ENCODE results near the gene LRIT1. TPM values are rescaled to one million over a fixed set of nuclear protein-coding genes. Genes with fewer than 3 reads are reported as not detected.

LRIT1 gene
- total and polyA plus RNA-seq, 9 donors = not detected

- TF ChIP-seq EP300 (IDR thresholded peaks at IDR 0.05) = no peak
- no peak for TF ChIP-seq CTCF (IDR thresholded peaks at IDR 0.05)
- TF ChIP-seq POLR2A (IDR thresholded peaks at IDR 0.05) = no peak
- H3K4me3 ChIP-seq = no peak overlapping the region
- no peaks in the 10 kb centered on the region for H3K27me3 ChIP-seq
- H3K27ac ChIP-seq = no peak overlapping the region
- WGBS, 3 donors = 46 to 56% (median 49%) methylated on average over 6 of the region's 6 CpGs
- no peaks in the 10 kb centered on the region for H3K9me3 ChIP-seq
- no peaks in the 10 kb centered on the region for H3K36me3 ChIP-seq
- peak in 1 of 5 donors; percentile 8 for DNase-seq
- H3K4me1 ChIP-seq (ENCODE audit: insufficient read depth) = no peaks in the 10 kb centered on the region
- intact Hi-C loops (cut with DNase I) = no loop called here
Measured at GRCh38 chr10:84201244-84201606, 40.1 kb downstream of the LRIT1 start.

- intact Hi-C loops (cut with DNase I) = no loop called here
- Histone ChIP-seq H3K36me3 (no peaks in the 10 kb centered on the region), H3K4me1 (ENCODE audit: insufficient read depth) (no peaks in the 10 kb centered on the region), H3K9me3 (no peaks in the 10 kb centered on the region), H3K27me3 (no peaks in the 10 kb centered on the region), H3K27ac (no peak overlapping the region), H3K4me3 (no peak overlapping the region)
- DNase-seq = peak in 1 of 5 donors; percentile 3
- 60 to 70% (median 63%) methylated on average over 11 of the region's 11 CpGs for WGBS, 3 donors
- no peak for TF ChIP-seq CTCF (IDR thresholded peaks at IDR 0.05)
- no peak for TF ChIP-seq EP300 (IDR thresholded peaks at IDR 0.05)
- TF ChIP-seq POLR2A (IDR thresholded peaks at IDR 0.05) = no peak
Measured at GRCh38 chr10:84200537-84201243, 40.7 kb downstream of the LRIT1 start.

GRCh38 chr10:84198206-84198915 is 43.0 kb downstream of the LRIT1 start:
- intact Hi-C loops (cut with DNase I) = no loop called here
- DNase-seq = no peak
- no peaks in the 10 kb centered on the region for H3K36me3 ChIP-seq
- no peak overlapping the region for H3K4me3 ChIP-seq
- no peak overlapping the region for H3K27ac ChIP-seq
- no peaks in the 10 kb centered on the region for H3K4me1 ChIP-seq (ENCODE audit: insufficient read depth)
- no peaks in the 10 kb centered on the region for H3K27me3 ChIP-seq
- H3K9me3 ChIP-seq = no peaks in the 10 kb centered on the region
- WGBS, 3 donors = 79 to 80% (median 79%) methylated on average over 7 of the region's 7 CpGs
- no peak for TF ChIP-seq EP300 (IDR thresholded peaks at IDR 0.05)
- TF ChIP-seq CTCF (IDR thresholded peaks at IDR 0.05) = no peak
- TF ChIP-seq POLR2A (IDR thresholded peaks at IDR 0.05) = no peak

- no peak overlapping the region for H3K27ac ChIP-seq
- H3K4me1 ChIP-seq (ENCODE audit: insufficient read depth) = no peaks in the 10 kb centered on the region
- no peak overlapping the region for H3K4me3 ChIP-seq
- no peaks in the 10 kb centered on the region for H3K9me3 ChIP-seq
- H3K36me3 ChIP-seq = no peaks in the 10 kb centered on the region
- no peak for DNase-seq
- no peaks in the 10 kb centered on the region for H3K27me3 ChIP-seq
- TF ChIP-seq EP300 (IDR thresholded peaks at IDR 0.05) (no peak), CTCF (IDR thresholded peaks at IDR 0.05) (no peak), POLR2A (IDR thresholded peaks at IDR 0.05) (no peak)
- 74 to 79% (median 79%) methylated on average over 3 to 5 of the region's 5 CpGs for WGBS, 3 donors
- intact Hi-C loops (cut with DNase I) = no loop called here
Measured at GRCh38 chr10:84197643-84198042, 43.7 kb downstream of the LRIT1 start.

All from ovary (tissue), 9 donors.